ENCODE results near the gene PDGFC.
A peak's percentile ranks its signal among the peaks of the same experiment; 100 is the strongest.
"Not testable (repeated sequence)": the region's sequence is repeated elsewhere in the genome, so short reads cannot be mapped to it uniquely, and the experiment has no call there.

PDGFC gene

DNA sequence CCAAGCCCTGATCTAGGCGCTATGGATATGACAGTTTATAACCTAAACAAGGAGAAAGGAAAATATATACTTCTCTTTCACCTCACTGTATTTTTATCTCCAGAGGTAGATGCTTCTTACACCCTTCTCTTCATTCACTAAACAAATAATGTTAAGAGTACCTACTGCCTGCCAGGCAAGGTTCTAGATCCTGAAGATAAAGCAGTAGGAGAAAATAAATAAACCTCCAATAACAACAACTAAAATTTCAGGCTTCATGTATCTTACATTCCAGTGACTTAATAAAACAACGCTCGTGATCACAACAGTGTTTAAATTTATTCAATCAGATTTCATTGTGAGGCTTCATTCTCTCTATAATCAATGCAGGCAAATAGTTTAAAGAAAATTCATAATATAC lies 20.7 kb downstream of the PDGFC start:
- no peak for DNase-seq (ENCODE audit: low spot score)

DNA sequence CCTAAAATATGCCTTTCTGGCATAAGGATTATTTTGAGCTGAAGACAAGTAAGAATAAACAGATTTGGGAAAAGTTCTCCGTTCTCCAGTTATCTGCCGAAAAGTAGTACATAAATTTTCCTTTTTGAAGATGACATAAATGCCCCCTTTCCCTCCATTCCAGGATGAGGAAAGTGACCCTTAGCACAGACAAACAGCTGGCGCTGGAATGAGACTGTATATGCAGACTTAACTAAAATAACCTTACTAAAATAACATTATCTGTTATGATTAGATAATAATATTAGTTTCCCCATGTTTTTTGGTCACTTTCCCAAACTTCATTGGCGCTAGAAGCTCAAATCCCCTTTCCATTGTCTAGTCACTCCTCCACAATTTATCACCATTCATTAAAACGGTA lies 21.5 kb downstream of the PDGFC start:
- DNase-seq (ENCODE audit: low spot score): no peak

DNA sequence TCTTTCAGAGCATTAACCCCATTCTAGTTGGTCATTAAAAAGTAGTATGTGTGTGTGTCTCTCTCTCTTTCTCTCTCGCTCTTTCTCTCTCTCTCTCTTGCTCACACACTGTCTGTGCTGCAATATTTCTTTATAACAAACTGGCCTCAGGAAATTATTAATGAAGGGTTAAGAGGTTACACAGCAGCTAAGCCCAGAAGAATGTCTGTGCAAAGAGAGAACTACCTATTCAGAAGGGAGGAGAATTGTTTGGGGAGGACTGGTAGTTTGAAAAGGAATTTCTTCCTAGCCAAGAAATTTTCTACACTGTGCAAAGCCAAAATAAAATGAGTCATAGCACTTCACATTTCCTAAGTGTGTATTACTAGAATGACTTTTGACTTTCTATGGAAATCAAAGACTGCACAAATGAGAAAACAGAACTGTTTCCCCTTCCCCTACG lies 22.2 kb downstream of the PDGFC start:
- DNase-seq (ENCODE audit: low spot score): no peak

DNA sequence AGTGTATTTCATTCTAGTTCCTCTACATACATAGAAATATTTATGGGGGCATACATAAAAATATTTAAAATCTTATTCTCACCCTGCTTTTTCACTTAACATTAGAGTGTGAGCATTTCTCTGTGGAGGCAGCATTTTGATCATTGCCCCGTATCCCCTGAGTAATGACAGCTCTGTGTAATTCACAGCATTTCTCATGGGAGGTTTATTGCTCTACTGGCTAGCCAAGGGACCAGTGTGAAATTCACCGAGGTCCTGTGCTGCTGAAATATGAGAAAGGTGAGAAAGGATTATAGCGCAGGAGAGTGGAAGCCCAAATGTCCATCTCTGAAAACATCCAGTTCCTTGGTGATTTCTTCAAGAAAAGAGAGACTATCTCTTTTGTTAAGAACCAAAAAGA lies 22.9 kb downstream of the PDGFC start:
- no peak for DNase-seq (ENCODE audit: low spot score)

DNA sequence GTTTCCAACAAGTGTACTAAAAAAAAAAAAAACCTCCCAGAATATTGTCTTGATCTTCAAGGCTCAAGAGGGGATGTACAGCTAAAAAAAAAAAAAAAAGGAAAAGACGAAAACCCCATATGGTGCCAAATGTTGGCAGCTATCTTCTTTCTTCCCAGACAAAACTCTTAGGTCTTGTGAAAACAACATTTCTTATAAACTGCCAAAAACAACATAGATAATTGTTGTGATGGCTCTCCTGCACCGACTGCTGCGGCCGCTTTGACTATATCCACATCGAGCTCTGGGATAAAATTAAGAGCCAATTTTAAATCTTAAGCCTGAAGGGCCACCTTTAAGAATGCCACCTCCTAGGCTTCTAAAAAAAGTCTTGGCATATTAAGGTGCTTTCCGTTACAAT lies 23.5 kb downstream of the PDGFC start:
- DNase-seq (ENCODE audit: low spot score): no peak

DNA sequence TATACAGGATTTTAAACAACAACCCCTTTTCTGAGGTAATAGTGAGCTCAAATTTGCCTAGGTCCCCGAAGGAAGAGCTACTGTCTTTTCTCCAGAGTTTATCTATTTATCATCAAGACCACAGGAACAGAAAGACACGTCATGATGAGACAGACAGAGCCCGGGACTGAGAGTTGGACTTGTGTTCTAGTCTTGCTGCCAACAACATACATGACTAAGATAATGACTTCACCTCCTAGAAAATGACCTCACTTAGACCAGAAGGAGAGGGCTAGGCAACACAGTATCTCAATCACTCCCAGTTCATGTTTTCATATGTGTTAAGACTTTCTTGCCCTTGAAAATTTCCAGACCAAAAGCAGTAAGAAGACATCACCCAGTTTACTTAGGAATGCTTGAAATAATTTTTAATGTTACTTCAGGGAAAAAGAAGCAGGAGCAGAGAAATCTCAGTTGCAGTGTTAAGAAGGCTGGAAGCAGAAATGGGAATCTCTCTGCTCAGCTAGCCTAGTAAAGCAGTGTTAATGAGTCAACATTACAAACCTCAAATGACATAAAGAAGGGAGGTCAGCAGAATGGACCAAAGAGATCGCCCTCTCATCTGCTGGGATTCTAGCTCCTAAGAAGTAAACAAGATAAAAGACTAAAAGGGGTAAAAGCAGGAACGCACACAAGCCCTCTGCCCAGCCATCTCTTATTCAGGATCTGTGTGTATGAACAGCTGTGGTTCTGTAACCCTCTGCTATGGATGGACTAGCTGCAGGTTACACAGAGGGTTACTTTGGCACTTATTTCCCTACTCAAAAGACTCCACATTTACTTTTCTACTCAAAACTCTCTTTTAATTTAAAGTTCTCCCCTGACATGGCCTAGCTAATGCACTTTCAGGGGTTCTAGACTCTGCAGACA lies 24.8 kb downstream of the PDGFC start:
- no peak for DNase-seq (ENCODE audit: low spot score)

DNA sequence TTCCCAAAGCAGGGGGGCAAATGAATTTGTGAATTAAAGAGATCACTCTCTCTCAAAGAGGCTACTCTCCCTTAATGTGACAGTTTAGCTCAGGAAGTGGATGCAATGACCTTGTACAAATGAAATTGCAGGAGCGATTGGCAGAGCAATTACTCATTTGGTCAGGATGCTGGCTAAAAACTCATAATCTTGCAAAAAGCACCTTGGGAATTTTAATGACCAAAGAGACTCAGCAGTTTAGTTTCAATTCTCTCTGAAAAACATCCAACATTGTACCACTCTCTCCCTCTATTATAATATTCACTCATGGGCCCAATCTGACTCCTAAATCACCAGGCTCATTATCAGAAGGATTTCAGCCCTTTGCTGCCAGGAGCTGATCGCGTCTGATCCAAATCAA lies 26.1 kb downstream of the PDGFC start:
- no peak for DNase-seq (ENCODE audit: low spot score)

DNA sequence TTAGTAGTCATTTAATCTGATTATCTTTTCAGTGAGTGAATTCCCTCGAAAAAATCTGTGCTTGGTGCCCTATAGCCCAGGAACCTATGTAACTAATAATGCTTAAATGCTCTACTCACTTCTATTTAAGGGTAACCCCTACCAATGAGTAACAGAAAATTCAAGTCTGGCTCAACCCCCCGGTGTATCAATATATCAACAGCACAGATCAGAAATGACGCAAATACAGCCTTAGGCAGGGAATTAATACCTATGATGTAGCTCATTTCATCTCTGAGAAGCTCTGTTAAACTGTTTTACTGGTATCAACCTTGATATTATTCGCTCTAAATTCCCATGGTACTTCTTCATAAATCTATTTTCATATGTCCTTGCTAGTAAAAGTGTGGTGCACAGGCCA lies 28.6 kb downstream of the PDGFC start:
- no peak for DNase-seq (ENCODE audit: low spot score)

DNA sequence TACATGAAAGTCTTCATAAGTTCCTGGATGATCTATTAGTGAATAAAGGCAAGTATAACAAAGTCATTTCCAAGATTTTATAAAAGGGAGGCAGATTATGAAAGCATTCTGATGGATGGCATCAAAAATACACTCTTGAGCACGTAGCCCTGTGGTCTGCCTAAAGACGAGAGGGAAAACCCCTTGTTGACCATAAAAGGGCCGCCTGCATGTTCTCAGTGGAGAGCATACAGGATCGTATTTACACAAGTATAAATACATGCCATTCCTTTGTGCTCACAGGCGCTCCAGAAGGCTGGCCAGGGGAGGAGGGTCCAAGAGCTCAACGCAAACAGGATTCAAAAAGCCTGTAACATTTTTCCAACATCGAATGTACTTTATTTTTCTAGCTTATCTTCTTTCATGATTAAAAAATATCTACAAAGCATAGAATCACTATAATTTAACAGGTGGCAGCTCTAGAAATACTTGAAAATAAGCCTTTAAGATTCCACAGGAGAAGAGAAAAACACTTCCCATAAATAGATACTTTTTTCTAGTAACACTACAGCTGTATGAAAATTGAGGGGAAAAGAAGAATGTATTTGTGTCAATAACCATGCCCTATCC lies 29.6 kb downstream of the PDGFC start:
- DNase-seq (ENCODE audit: low spot score): peak; percentile 8

DNA sequence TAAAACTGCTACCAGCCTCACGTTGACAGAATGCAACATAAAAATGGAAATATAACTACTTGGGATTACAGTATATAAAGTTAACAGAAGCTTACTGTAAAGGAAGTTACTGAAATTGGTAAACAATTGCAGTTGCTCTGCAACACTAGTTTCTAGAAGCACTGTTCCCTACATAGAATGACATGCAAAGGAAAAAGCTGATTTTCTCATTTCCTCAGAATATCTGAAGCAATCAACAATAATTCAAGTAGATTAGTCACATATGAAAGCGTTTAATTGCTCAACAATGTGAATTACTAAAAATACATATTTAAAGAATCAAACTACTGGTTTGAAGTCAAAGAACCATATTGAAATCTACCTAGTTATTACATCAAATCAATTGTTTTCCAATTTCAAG lies 31.8 kb downstream of the PDGFC start:
- DNase-seq (ENCODE audit: low spot score): no peak

DNA sequence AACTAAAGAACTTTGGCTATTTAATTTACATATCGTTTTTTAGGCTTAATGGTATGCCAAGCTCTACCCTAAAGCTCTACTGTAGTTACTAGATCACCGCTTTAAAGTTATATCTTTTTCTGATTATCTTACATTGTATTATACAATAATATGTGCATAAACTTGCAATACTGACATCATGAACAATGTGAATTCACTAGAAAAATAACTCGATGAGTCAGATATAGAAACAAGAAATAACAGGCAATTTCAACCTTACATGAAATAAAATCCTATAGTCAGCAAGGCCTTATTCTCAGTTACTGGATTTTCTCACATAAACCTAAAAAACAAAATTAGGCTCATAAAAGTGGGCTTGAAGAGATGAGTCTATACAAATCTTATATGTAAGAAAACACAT lies 32.5 kb downstream of the PDGFC start:
- no peak for DNase-seq (ENCODE audit: low spot score)

DNA sequence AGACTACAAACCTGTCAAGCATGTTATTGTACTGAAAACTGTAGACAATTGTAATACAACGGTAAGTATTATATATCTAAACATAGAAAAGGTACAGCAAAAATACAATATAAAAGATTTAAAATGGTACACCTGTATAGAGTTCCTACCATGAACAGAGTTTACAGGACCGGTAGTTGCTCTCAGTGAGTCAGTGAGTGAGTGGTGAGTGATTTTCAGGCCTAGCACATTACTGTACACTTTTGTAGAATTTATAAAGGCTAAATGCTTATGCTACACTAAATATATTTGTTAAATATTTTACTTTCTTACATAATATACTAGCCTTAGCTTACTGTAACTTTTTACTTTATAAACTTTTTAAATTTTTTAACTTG lies 37.4 kb downstream of the PDGFC start:
- DNase-seq (ENCODE audit: low spot score): no peak

DNA sequence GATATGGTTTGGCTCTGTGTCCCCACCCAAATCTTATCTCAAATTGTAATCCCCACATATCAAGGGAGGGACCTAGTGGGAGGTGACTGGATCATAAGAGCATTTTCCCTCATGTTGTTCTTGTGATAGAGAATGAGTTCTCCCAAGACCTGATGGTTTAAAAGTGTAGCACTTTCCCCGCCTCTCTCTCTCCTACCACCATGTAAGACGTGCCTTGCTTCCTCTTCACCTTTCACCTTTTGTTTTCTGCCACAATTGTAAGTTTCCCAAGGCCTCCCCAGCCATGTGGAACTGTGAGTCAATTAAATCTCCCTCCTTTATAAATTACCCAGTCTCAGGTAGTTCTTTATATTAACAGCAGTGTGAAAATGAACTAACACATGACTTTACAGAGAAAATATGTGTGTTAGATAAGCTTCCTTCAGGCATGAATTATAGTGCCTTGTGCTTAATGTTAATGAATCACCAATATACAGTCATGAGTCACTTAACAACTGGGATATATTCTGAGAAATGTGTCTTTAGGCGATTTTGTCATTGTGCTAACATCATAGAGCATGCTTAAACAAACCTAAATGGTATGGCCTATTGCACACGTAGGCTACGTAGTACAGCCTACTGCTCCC lies 37.9 kb downstream of the PDGFC start:
- DNase-seq (ENCODE audit: low spot score): no peak

DNA sequence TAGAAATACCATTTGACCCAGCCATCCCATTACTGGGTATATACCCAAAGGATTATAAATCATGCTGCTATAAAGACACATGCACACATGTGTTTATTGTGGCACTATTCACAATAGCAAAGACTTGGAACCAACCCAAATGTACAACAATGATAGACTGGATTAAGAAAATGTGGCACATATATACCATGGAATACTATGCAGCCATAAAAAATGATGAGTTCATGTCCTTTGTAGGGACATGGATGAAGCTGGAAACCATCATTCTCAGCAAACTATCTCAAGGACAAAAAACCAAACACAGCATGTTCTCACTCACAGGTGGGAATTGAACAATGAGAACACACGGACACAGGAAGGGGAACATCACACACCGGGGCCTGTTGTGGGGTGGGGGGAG lies 39.2 kb downstream of the PDGFC start:
- DNase-seq (ENCODE audit: low spot score): not testable (repeated sequence)

DNA sequence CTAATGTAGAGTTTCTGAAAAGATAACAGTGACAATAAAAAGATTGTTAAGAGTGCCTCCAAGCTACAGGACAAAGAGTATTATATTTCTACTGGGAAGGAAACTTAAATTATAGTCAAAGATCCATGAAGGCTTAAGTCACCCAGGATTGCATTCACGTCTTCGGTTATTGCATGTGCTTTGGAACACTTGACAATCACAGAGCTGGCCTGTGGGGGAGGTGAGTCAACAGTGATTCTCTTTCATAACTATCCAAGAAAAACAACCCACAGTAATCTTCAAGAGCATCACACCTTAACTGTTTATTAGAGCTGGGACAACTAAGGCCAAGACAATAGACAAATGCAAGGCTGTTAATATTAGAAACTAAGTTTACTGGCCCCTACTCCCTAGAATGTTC lies 40.3 kb downstream of the PDGFC start:
- DNase-seq (ENCODE audit: low spot score): no peak

DNA sequence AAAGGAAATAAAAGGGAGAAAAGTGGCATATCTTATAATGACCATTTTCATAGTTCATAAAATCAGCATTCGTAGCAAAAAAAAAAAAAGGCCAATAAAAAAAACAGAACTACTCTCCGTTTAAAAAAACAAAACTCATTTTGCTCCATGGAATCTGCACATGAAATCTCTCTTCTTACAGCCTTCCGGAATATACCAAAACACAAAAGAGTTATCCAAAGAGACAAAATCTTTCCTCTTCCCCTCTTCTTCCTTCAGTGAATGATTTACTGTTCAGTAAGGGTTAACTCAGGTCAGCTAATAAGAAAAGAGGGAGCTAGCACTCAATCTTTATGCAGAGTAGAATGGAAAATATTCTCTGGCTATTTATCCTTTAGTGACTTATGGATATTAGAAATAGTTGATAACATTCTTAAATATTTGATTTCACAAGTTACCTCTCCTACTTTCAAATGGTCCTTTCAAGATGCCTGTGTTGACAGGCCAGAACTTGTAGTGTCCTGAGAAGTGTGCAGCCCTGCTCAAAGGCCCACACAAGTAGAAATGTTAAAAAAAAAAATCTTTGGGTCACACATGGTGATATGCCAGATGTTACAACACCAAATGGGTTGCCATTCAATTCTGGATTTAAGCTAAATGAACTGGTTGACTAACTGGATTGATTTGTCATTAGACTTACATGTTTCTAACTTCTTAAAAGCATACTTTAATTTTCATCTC lies 42.1 kb downstream of the PDGFC start:
- no peak for DNase-seq (ENCODE audit: low spot score)

DNA sequence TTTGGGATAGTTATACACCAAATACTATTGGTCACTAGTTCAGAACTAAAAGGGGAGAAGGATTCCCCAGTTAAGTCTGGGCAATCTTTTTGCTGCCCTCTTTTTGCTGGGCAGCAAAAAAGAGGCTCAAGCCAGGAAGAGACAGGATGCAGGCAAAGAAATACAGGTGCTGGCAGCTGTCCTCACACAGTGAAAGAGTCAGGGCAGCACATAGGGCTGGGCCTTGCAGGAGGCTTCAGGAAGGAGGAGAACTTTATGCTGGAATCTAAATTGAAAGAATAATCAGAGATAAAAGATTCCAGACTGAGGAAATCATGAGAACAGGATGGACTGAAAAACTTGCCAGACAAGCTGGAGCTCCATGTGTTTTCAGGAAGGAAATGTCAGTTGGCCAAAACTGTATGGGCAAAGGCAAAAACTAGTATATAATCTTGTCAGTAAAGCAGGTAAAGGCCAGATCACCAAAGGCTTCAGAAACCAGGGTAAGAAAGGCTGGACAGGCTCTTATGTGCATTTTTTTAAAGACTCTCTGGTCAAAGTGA lies 46.8 kb downstream of the PDGFC start:
- DNase-seq (ENCODE audit: low spot score): no peak

DNA sequence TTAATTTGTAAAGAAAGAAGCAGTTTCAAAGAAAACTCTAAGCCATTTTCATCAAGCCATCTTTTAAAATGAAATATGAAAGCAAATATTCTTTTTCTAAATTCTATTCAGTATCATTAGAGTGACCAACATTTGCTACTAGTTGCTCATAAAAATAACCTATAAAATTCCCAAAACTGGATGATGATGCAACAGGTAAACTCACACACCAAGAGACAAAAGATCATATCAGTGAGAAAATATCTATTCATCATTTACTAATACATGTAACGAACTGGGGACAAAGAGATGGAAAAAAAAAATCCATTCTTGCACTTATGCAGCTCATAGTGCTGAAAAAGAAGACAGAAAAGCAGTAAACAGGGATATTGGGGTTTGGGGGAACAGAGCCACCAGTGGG lies 48.1 kb downstream of the PDGFC start:
- no peak for DNase-seq (ENCODE audit: low spot score)

DNA sequence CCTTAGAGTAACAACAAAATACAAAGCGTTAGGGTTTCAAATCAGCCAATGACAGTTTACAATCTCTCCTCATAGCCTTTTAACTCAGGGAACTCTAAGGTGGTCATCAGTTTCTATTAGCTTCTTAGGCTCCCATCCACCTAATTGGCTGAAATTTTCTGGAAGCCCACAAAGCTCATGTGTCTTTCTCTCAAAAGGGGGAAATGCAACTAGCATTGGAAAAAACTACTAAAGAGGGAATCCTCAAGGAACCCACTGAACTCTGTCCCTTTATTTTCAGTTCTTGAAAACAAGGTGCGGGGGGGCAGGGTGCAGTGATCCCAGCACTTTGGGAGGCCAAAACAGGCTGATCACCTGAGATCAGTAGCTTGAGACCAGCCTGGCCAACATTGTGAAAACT lies 56.4 kb downstream of the PDGFC start:
- no peak for DNase-seq (ENCODE audit: low spot score)

DNA sequence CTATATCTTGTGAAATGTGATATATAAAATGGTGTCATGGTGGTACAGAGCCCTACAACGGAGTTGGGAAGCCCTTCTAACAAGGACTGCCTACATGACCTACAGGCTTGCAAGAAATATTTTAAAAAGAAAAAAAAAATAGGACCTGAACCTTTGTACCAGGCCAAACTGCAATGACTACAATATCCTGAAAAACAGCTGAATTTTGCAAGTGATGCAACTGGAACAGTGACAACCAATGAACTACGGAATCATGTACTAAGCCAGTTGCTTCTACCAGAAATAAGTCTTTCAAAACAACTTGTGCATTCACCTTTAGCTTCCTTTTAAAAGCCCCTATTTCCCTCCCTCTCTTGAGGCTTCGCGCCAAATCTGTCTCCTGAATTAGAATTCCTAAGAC lies 58.4 kb downstream of the PDGFC start:
- DNase-seq (ENCODE audit: low spot score): no peak

DNA sequence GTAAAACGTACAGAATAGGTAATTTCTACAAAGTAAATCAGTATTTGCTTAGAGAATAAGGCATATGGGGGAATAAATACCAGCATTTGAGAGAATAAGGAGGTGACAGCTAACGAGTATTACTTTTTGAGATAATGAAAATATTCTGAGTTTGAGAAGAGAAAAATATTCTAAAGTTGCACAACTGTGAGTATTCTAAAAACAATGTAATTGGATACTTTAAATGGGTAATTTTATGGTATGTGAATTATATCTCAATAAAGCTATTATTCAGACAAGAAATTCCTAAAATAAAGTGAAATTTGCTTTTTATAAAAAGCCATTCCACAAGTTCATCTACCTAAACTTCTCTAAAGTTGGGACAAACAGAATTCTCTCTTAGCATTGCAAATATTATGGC lies 62.6 kb downstream of the PDGFC start:
- no peak for DNase-seq (ENCODE audit: low spot score)

DNA sequence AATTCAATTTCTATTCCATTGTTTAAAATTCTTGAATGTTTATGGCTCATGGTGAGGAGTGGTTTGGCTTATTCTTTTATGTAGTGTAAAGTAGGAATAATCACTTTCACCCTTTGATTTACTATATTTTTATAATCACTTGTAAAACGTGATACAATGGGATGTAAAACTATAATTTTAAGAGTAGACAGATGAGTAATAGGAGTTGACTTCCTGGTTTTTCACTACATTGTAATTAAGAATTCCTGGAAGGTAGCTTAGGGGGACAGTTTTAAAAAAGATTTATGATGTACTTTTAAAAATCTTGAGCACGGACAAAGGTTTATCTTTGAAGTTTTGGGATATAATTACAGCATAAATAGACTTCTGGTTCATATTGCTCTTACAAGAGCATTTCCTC lies 65.3 kb downstream of the PDGFC start:
- DNase-seq (ENCODE audit: low spot score): no peak

All from HuH-7.5 (cell line).